Pons (tissue), 1 donor: ENCODE data around the gene PRKCE.

Experiments
- DNase-seq: peaks from one replicate; pipeline ENCODE4 v3.0.0-alpha.2; 2016; ENCODE audit warnings: low spot score

PRKCE gene

GRCh38 chr2:46014911-46015654 is 363.6 kb downstream of the PRKCE start:
- DNase-seq, result no peak

DNA sequence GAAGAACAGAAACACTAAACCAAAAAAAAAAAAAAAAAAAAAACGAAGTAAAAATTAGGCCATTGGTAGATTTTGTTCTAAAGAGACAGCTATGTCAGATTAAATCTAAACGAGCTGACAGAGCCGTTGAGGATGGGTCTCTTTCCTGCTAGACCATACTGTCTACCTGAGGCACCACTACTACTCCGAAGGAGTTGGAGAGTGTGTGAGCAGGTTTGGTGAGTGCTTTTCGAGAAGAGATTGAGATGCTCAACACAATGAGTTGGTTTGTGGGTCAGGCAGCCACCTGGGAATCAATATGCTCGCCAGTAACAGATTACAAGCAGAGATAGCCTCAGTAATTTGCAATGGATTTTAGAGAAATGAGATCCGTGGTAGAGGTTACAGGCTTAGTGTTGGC is 364.2 kb downstream of the PRKCE start:
- no peak for DNase-seq

DNA sequence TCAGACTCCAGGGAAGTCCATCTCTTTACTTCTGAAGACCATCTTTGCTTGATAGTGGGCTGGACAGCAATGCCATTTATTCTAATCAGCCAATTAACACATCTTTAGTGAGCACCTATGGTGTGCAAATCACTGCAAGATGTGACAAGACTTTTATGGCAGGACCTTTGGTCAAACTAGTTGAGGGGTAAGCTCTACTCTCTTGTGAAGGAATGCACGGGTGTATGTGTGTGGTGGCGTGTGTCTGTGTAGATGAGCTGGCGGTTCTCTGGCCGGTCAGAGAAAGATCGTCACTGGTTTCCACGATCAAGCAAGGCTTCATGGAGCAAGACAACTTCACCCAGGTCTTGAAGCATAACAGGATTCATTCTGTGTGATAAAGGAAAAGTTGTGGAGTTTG is 364.6 kb downstream of the PRKCE start:
- no peak for DNase-seq

GRCh38 chr2:46018773-46019591 is 367.5 kb downstream of the PRKCE start:
- peak; percentile 25 for DNase-seq

GRCh38 chr2:46020416-46020815 is 368.9 kb downstream of the PRKCE start:
- no peak for DNase-seq

- DNase-seq, result no peak
These were observed 371.8 kb downstream of the PRKCE start for GRCh38 chr2:46023165-46023854.

DNA sequence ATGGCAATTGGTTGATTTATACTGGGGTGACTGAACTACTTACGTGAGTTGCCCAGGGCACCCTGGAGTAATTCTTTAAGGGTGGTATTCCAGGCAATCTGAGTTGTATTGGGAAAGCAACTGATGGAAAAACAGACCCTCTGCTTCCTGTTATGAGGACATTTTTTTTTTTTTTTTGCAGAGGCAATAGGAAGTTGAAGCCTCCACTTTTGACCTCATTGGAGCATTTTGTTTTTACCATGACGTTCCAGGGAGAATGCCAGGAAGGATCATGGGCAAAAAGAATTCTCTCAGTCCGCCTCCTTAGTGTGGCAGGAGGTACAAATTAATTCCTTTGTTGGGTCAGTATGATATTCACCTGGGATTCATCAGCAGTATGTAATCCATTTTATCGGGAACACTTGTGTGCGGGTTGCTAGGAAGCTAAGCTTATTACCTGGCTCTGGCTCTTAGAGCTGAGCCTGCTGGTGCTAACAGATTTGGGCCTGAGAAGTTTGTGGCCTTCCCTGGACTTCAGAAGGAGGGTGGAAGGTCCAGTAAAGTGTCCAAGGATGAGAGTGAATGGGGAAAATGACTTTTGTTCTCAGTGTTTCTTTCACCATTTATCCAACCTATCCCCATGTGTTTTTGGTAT is 372.8 kb downstream of the PRKCE start:
- no peak for DNase-seq

DNA sequence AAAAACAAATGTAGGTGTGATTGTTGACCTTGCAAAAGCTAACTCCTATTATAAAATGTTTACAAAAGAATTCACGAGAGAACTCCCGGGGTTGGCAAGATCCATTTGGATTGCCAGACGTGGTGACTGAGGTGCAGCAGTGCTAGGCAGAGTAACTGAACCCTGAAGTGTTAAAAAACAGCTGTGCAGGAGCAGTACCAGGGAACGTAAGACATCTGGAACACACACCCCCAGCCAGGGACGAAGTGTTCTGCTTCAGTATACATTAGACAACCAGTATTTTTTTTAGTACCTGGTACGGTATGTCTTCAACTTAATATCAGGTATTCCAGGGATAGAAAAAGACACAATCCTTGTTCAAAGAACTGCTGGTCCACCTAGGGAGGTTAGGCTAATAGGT is 373.6 kb downstream of the PRKCE start:
- DNase-seq, result no peak

DNA sequence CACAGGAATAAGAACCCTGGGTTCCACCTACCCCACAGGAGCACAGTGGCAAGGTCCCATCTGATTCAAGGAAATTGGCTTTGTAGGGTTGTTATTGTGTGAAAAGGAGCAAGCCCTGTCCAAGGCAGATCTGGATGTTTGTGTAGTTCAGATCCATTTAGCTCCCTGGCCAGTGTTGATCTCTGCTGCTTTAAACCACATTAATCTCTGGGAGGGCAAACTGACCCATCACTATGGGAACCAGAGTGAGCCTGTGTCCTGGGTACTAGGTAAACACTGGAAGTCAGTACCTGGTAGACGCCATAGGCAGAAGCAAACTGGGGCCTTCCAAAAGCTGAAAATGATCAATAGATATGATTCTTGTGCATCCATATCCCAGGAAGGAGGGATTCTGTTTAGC is 374.2 kb downstream of the PRKCE start:
- DNase-seq, result no peak

- no peak for DNase-seq
These were observed 375.0 kb downstream of the PRKCE start for GRCh38 chr2:46026431-46026830.

GRCh38 chr2:46029332-46029811 is 377.9 kb downstream of the PRKCE start:
- DNase-seq, result no peak

- no peak for DNase-seq
These were observed 378.9 kb downstream of the PRKCE start for GRCh38 chr2:46030330-46030729.

DNA sequence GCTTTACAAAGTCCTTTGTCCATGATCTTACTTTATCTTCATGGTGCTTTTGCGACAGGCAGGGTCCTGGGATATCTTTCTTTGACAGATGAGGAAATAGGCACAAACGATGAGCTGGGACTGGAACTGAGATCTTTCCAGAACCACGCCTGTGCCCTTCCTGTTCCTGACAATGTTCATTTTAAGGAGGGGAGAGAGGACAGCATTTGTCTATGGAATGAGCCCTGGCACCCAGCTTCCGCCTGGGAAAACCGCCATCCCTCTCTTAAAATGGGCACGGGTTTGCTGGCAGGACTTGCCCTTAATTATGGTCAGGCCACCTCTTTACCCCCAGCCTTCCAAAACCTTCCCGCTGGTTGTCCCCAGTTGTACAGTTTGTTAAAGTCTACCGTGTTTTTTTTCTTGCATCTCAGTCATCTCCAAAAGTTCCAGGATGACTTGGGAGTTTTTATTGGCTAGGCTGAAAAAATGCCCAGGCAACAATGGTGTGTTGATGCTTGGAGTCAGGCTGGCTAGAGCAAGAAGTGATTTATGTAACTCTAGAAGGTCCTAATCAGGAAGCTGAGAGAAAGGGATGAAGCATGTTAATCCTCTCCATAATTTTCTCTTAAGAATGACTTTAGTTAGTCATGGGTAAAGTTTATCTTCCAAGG is 380.8 kb downstream of the PRKCE start:
- DNase-seq, result no peak

DNA sequence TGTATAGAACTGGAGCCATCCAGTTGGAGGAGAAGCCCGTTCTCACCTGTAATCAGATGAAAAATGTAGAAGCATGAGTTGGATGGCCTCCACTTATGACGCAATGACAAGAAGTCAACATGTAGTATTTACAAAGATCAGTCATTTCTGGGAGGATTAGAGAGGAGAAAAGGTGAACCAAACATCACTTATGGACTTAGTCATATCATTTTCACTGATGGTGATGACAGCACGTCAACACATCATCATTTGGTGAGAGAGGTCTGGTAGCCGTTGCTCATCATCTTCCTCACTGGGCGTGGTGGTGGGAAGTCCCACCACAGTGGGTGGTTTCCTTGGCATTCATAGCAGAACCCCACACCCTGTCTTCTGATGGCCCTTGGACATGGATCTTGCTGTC is 381.5 kb downstream of the PRKCE start:
- no peak for DNase-seq

DNA sequence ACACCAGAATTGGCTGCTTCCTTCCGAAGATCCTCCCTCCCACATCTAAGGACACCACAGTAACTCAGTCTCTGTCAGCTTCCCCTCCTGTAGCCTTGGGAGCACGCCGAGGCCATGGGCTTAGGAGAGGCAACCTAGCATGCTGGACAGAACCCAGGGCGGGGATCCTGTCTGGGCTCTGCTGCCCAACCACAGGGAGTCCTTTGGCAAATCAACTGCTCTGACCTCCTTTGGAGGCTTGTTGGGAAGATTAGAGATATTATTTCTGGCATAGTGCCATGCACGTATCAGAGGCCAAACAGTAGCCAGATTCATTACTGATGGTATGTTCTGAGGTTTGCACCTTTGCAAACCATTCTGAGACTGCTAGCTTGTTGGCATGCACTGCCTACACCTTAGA is 383.1 kb downstream of the PRKCE start:
- no peak for DNase-seq

- no peak for DNase-seq
These were observed 385.5 kb downstream of the PRKCE start for GRCh38 chr2:46036929-46037328.

GRCh38 chr2:46039543-46040303 is 388.2 kb downstream of the PRKCE start:
- DNase-seq, result no peak

GRCh38 chr2:46040563-46041155 is 389.2 kb downstream of the PRKCE start:
- DNase-seq, result no peak

- no peak for DNase-seq
These were observed 390.0 kb downstream of the PRKCE start for GRCh38 chr2:46041434-46041833.

DNA sequence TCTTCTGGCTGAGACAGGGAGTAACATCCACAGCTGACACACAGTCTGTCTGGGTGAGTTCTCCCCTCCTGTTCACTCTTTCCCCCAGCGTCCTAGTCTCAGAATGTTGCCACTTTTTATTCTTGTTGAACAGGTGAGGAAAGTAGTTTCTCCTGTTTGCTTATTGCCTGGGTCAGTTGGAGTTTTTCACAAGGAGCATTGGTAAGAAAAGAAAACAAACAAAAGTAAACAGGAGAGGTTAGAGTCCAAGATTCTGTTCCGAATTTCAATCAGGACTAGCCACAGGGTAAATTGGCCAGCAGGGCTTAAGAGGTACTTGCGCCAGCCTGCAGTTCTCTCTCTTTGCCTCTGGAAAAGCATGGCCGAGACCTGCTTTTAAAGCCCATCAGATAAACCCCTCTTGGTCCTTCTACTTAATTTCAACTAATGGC is 390.7 kb downstream of the PRKCE start:
- DNase-seq, result no peak

- DNase-seq, result no peak
These were observed 391.2 kb downstream of the PRKCE start for GRCh38 chr2:46042711-46043110.
